ENCODE data around the gene NIPAL3.

- TF ChIP-seq POLR2AphosphoS5 (IDR thresholded peaks at IDR 0.05; ENCODE audit: low read depth, low read length): no peak
- no peak for TF ChIP-seq POLR2A (IDR thresholded peaks at IDR 0.05; ENCODE audit: low read depth, low read length)
- TF ChIP-seq TAF1 (IDR thresholded peaks at IDR 0.05; ENCODE audit: borderline replicate concordance, low read depth, low read length): no peak
These were observed 89.0 kb downstream of the NIPAL3 start for GRCh38 chr1:24504560-24504959.
